Stimulated activated CD4-positive, alpha-beta T cell treated with anti-CD3 and anti-CD28 coated beads, Interleukin-1b, Interleukin-23, amount 100 ng/mL, for 24 hours (primary cell): Measurements from ENCODE around the gene TTC34.

Source experiments
- DNase-seq, 4 experiments: peaks; one replicate each; pipeline ENCODE4 v3.0.0-alpha.2; 2020; ENCODE audit warnings: low read depth in 4 of 4, low spot score in 1 of 4

Gene TTC34

GRCh38 chr1:2814511-2815075, 13.1 kb upstream of the TTC34 start:
- DNase-seq, result no peak

GRCh38 chr1:2812939-2813653, 11.6 kb upstream of the TTC34 start:
- DNase-seq, result no peak

GRCh38 chr1:2812136-2812535, 10.6 kb upstream of the TTC34 start:
- no peak for DNase-seq

GRCh38 chr1:2811533-2811918, 10.0 kb upstream of the TTC34 start:
- no peak for DNase-seq

- DNase-seq, result no peak
These were observed 9.5 kb upstream of the TTC34 start for GRCh38 chr1:2810899-2811532.

- DNase-seq, result no peak
These were observed 8.8 kb upstream of the TTC34 start for GRCh38 chr1:2810281-2810680.

GRCh38 chr1:2809656-2810055, 8.2 kb upstream of the TTC34 start:
- DNase-seq, result no peak

GRCh38 chr1:2808831-2809605, 7.5 kb upstream of the TTC34 start:
- no peak for DNase-seq

GRCh38 chr1:2808386-2808705, 6.9 kb upstream of the TTC34 start:
- no peak for DNase-seq

- no peak for DNase-seq
These were observed 6.3 kb upstream of the TTC34 start for GRCh38 chr1:2807678-2808385.

- DNase-seq, result no peak
These were observed 5.5 kb upstream of the TTC34 start for GRCh38 chr1:2807036-2807435.

GRCh38 chr1:2806591-2806990, 5.1 kb upstream of the TTC34 start:
- DNase-seq, result no peak

GRCh38 chr1:2805801-2806430, 4.4 kb upstream of the TTC34 start:
- no peak for DNase-seq

- DNase-seq, result no peak
These were observed 3.3 kb upstream of the TTC34 start for GRCh38 chr1:2804628-2805351.

GRCh38 chr1:2803931-2804627, 2.6 kb upstream of the TTC34 start:
- no peak for DNase-seq

GRCh38 chr1:2803086-2803930, 1.8 kb upstream of the TTC34 start:
- DNase-seq, result no peak

- no peak for DNase-seq
These were observed 998 bp upstream of the TTC34 start for GRCh38 chr1:2802421-2802961.

- DNase-seq, result no peak
These were observed 447 bp downstream of the TTC34 start for GRCh38 chr1:2801046-2801445.

GRCh38 chr1:2800664-2801045, 838 bp downstream of the TTC34 start:
- no peak for DNase-seq
